Loucy (cell line): ENCODE measurements around the gene ELL2.

Source experiments
- CTCF ChIP-seq: fragments of 200-600 bp; sonication (generic); conservative IDR thresholded peaks from 2 replicates; pipeline ENCODE4 v1.5.1; 2014; ENCODE audit warnings: mild to moderate bottlenecking, antibody characterized with exemption, low read length
- EZH2phosphoT487 ChIP-seq: fragments of 200-600 bp; IDR thresholded peaks from 2 replicates; pipeline ENCODE4 v1.6.1; 2018; ENCODE audit warnings: antibody characterized with exemption, mild to moderate bottlenecking, moderate library complexity, borderline replicate concordance

- TF ChIP-seq CTCF: no peak
- no peak for TF ChIP-seq EZH2phosphoT487
Observed at GRCh38 chr5:95839658-95840057, 122.0 kb downstream of the ELL2 start.
